HG02588 (cell line): ENCODE data around the gene ABHD10.

ENCODE experiments used
- ATAC-seq: cut with Tn5 transposase; IDR thresholded peaks from one replicate; pipeline ENCODE4 v1.9.1; 2021; ENCODE audit warnings: mild to moderate bottlenecking, moderate library complexity; ENCODE audit not compliant: unreplicated experiment

Gene ABHD10

DNA sequence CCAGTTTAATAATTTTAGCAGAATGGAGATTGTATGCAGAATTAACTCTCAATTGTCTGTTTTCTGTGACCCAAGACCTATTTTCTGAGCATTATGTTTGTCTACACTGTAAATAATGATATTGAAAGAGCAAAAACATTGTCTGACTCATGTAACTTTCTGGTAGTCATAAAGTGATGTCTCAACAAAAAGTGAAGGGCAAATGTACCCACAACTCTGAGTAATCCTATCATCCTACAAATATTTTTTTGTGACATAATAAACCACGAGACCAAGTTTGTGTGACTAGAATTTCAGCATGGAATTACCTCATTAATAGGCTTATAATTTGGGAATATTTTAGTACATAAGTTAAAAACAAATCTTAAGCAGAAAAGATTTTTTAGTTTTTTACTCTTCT, 15.4 kb upstream of the ABHD10 start:
- ATAC-seq: no peak

DNA sequence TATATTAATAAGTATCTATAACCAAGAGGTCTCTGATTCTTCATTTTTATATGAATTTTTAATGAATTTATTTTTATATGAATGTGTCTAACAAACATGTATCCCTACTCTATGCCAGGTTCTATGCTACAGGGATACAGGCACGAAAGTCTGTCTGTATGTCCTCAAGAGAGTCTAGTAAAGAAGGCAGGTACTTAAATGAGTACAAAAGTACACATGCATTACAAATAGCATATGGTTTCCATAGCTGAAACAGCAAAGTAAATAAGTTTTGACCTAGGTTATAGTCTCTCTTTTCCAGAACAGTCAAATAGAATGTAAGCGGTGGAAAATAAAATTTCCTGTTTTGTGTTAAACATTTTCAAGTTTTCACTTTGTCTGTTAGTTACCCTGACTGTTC, 13.3 kb upstream of the ABHD10 start:
- no peak for ATAC-seq

DNA sequence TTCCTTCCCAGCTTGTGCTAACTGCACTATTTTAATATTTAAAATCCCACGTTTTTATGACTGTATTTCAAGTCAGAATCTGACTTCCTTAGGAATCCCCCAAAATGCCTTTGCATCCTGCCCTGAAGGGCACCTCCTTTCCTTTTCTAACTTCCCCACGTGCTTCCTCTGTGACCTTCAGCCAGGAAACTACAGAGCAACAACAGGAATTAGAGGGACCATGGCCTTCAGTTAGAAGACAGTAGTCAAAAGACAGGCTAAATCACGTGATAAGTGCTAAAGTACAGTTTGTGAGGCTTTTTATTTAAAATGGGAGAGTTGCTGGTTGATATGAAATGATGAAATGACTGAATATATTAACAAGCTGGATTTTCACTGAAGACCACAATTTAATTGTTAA, 11.8 kb upstream of the ABHD10 start:
- no peak for ATAC-seq

DNA sequence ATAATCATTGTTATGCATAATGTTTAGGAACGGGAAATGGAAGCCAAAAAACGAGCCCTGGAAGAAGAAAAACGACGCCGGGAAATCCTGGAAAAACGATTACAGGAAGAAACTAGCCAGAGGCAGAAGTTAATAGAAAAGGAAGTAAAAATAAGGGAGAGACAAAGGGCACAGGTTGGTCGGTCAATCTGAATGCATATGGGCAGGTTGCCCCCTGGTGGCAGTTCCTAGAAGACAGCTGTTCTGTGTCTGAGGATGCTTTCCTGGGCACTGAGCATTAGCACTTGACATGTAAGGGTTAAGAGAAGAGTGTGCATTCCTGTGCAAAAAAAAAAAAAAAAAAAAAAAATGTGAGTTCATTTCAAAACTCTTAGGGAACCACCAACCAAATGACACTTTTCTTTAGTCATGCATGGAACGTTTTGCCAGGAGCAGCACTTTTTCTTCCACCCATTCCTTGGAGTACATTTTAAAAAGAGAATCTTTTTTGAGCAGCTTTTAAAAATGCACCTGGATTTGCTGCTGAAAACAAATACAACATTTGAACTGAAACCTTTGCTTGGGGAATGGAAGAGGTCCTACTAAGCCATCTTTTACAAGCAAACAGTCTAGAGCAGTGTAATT, 11.1 kb upstream of the ABHD10 start:
- peak; percentile 93 for ATAC-seq

DNA sequence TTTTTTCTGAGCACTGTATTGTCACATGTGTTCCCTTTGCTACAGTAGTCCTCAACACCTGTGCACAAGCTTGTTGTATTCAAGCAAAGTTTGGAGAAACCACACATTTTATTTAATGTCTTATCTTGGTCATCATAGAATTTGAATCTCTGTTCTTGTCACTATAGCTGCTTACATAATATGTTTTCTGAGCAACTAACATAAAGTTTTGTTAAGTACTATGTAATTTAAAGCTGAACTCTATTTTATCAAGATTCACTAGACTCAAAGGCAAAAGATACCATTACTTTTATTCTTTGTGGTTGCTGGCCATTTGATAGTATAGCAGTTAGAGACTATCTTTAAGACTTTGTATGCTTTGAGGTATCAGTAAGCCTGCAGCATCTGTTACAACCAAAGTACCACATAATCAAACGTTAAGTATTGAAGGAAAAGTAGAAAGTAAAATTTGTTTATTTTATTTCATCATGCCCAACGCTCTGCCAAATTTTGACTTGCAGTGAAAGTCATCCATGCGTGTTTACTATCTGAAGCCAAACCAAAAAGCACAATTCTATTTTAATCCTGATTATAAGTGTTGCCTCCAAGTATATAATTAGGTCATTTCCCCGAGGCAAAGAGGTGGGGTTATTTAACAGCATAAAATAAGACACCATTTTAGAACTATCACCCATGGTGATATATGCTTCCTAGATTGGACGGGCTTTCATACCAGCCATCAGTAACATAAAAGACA, 10.3 kb upstream of the ABHD10 start:
- ATAC-seq: no peak

DNA sequence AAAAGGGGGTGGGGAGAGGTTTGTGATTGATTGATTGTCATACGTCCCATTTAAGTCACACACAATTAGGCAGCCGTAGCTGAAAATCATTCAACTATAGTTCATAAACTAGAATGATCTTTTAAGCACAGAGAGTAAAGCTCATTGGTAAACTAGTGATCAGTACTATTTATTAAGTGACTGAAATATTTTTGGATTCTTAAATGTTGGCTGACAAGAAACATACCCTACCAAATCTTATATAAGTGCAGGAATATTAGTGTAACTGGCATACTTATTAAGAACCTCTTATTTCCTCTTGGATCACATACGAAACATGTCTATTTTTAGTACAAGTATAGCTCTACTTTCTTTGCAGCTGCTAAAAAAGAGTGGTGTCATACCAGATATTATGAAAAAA, 8.4 kb upstream of the ABHD10 start:
- no peak for ATAC-seq

DNA sequence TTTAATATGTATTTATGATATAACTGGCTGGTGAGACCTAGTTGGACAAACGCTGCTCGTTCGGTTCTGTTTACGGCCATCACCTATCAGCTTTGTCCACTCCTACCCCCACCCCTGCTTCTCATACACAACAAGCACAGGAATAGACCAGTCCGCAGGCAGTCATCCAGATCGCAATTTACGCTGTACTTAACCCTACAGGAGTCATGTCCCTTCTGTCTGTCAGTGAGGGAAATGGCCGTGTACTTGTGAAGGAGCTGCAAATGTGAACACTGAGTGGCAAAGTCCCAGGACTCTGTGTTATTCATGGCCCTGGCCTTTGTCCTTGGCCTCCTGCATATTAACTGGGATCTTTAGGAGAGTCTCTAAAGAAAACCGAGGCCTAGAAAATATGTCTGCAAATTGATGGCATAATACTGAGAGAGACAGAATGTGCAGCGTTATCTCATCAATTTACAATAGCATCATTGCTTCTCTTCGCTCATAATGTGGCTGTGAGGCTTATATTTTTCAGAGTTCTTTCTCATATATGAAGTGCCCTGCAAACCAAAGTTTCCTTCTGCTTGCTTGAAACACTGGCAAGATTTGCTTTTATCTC, 7.2 kb upstream of the ABHD10 start:
- no peak for ATAC-seq

DNA sequence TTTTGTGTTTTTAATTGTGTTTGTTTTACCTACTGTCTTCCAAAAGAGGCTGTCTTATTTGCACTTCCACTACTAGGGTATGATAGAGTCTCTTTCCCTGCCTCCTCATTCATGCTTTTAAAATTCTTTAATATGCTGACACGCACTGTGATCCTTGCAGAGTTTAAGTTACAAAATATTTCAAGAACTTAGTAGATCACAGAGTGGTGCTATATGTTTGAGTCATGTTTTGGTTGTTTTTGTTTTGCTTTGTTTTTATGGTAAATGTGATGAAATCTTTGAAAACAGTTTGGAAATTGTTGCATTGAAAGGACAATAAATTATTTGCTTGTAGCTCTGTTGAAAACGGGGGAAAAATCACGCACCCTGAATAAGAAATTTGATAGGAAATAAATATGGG, 5.9 kb upstream of the ABHD10 start:
- no peak for ATAC-seq

DNA sequence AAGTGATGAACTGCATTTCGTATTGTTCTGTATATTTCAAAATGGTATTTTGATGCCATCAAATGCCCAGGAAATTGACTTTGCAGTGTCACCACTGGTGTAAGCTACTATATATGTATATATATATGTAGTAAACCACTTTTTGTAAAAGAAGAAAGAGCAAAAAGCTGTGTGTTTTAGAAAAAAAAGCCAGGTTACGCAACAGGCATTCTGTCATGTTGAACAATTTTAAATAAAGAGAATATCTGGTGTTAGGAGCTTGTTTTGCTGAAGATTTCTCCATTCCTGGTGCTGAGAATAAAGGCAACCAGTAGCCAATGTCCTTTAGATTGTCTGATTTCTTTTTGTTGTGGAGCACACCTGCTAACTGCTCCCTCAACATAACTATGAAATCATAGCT, 3.7 kb upstream of the ABHD10 start:
- ATAC-seq: no peak

DNA sequence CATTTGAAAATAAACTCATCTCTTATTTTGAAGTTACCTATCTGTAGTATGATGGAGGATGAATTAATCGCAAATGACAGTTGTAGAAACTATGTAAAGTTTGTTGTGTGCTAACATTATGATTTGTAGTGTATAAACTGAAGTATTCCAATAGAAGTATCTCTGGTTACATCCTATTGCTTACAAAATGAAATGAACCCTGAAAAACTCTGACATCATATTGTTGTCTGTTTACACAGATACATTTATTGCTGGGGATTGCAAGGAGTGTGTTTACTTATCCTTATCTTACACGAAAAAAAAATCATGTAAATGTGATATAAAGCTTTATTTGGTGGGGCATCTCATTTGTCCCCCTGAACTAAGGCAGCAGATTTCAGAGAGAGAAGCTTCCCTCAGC, 2.6 kb upstream of the ABHD10 start:
- no peak for ATAC-seq

DNA sequence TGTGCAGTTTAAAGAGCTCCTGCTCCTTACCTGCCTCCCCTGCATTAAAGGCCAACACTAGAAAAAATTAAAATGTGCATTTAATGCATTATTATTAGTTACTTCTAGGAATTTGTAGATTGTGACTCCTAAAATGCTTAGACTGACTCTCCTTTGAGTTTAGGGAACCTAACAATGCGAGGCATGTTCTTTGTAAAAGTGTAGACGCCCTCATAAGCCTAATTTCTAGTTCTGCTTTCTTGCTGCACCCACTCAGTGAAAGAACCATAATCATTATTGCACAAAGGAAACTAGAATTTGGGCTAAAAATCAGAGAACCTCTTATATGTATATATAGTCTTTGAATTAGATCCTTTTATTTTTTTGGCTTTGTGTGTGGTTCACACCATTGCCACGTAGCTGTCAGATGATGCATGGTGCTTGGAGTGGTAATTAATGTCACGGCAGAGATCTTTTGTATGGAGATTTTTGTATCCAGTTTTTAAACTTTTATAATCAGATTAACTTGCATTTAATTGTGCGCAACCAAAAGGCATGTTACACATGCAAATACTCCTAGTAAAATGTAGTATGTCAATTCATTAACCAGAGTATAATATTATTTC, 710 bp downstream of the ABHD10 start:
- peak; percentile 34 for ATAC-seq

DNA sequence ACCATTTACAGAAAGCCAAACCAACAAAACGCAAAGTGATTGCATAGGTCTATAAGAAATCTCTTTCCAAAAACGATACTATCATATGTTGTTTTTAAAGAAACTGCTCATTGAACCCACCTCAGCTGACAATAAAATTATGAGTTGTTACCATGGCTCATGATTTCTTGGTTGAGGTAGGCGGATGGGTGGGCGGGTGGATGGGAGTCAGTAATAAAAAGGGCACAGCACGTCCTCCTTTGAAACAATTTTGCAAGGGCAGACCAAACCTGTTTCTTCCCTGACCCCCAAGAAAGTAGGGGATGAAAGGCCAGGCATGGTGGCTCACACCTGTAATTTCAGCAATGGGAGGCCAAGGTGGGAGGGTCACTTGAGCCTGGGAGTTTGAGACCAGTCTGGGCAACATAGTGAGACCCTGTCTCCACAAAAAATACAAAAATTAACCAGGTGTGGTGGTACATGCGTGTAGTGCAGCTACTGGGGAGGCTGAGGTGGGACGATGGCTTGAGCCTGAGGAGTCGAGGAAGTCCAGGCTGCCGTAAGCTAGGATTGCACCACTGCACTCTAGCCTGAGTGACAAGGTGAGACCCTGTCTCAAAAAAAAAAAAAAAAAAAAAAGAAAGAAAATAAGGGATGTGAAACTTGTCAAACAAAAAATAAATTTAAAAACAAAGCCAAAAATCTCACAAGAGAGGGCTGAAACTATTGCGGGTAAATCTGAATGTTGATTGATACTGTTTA, 2.1 kb downstream of the ABHD10 start:
- ATAC-seq: no peak

DNA sequence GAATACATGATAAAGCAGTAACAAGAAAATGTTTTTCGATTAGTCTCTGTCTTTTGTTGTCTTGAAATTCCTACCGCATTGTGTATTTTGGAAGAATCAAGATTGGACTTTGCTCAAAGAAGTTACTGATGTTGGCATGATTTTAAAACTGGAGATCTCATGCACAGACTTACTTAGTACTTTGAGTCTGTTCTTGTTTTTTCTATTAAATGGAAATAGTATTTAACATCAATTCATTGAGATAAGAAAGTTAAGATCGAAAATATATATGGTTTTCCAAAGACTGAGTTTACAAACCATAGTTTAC, 2.6 kb downstream of the ABHD10 start:
- ATAC-seq: no peak

DNA sequence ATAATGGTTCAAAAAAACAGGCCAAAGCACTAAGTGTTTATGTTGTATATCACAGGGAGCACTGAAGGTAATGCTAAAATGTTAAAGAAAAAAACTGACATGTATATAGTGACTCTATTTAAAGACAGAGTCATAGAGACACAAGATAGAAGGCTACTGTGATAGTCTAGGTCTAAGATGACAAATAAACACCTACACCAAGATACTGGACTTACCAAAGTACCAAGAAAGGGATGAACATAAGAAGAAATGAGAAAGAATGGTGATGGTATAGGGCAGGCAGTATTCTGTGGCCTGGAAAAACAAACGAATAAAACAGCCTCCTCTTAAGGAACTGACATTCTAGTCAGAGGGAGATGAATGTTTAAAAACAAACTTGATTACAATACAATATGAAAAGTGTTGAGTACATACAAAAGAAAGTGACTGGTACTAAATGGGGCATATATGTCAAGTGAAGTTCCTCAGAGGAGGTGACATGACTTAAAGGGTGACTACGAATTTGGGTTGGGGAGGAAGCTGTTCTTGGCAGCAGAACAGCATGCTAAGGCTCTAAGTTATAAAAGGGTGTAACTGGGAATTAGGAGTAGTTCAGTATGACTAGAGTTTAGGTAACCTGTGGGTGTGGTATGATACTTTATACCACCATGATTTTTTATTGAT, 5.9 kb downstream of the ABHD10 start:
- no peak for ATAC-seq

DNA sequence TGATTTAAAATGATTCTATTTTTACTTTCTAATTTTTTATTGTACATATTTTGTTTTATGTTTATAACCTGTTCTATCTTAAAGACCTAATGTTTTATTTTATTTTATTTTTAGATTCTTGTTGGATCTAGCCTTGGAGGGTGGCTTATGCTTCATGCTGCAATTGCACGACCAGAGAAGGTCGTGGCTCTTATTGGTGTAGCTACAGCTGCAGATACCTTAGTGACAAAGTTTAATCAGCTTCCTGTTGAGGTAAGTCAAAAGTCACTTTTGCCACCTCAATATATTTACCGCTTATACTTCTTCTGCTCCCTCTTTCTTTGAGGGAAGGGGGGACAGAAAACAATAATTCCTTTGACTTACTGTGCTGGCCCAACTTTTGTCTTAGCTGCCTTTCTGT, 8.0 kb downstream of the ABHD10 start:
- ATAC-seq: no peak

DNA sequence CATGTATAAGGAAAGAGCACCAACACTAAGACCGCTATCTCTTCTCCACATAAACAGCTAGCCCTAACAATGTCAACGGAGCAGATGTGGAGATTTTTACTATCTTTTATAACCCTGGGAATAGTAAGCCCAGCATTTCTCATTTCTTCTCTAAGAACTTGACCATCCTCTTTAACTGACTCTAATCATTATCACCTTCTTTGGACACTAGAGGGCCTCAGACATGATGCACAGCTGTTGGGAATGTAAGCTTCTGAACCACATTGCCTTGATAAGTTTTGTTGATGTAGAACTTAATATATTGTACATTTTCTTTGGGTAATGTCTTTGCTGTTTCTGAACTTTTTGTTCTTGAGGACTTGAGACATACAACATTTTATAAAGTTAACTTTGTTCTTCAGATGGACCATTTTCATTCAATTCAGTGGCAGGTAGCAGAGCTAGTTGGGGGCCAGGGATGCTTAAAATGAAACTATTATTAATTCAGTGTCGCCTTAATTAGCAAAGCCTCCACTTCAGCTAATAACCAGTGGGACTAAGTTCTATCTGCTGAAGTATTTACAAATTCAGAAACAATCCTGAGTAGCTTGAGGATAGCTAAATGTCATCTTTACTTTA, 10.3 kb downstream of the ABHD10 start:
- ATAC-seq: peak; percentile 91

DNA sequence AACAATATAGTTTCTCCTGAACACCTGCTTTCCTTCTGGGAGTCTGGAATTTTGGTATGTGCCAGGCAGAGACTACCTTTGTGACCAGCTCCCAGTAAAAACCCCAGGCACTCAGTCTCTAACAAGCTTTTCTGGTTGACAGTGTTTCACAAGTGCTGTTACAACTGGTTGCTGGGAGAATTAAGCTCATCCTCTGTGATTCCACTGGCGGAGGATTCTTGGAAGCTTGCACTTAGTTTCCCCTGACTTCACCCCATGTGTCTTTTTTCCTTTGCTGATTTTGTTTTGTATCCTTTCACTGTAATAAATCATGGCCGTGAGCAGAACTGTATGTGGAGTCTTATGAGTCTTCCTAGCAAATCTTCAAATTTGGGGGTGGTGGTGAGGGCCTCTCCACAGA, 14.2 kb downstream of the ABHD10 start:
- ATAC-seq: no peak

DNA sequence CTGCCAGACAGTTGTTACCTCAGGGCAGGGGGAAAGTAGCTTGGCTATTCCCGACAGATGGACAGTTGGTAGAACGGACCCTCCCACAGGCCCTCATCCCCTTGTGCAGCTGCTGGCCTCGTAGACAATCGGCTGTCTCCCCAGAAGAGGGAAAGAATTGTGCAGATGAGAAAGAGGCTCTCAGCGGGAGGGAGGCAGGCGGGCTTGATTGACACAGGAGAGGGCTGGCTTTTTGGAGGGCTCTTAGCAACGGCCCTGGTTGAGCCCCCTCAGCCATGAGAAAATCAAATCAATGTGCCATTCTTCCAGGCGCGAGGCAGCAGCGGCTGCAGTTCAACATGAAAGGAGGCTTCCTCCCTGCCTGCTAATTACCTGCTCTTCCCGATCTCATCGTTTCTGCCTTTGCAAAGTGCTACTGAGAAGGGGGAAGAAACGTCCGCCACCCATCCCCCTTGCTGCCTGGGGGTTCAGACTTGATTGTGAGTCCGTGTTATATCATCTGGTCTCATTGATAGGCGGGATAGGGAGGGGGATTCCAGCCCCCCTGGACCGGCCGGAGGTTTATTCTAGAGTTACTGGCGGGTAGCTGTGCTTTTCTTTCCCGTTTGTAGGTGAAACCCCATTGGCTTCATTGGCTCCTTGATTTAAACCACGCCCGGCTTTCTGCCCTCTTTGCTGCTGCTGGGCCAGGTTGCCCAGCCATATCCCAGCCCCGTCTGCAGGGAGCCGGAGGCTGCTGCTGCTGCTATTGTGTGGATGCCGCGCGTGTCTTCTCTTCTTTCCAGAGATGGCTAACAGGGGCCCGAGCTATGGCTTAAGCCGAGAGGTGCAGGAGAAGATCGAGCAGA, 20.0 kb downstream of the ABHD10 start, which contains the start of gene TAGLN3:
Gene TAGLN3 (plus strand): TSS at position 287 of the 848 bp plus-strand sequence. CDS start 501 bp downstream, at position 788.
- peak; percentile 56 for ATAC-seq

DNA sequence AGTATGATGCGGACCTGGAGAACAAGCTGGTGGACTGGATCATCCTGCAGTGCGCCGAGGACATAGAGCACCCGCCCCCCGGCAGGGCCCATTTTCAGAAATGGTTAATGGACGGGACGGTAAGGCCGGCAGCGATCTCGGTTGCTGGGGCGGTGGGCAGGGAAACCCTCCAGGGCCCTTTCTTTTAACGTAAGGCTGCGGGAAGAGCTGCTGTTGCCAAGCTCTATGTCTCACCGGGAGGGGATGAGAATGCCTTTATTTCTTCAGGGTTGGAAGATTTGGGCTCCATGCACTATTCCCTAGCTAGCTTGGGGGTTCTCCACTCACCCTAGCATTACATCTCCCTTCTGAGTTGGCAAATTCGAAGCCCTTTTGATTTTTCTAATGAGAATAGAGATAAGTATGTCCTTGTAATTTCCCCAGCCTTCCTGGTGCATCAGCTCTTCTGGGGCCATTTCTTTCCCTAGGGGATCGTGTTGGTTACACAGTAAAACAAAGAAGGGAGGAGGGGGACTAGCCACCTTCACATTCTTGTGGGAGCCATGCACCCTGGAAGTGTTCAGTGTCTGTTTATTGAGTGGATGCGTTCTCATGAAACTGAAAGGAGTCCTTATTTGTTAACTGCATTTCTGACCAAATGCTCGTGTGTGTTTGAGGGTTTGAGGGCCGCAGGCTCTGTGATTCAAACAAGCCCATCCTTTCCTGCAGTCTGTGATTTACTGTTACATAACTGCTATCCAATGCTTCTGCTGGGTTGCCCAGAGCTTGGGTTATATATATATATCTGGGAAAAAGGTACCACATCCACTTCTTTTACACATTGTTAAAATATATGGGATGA, 20.9 kb downstream of the ABHD10 start:
- ATAC-seq: no peak
